GM12878 (cell line): Measurements from ENCODE around the gene GPR179. TPM values are rescaled to one million over a fixed set of nuclear protein-coding genes. Genes with fewer than 3 reads are reported as not detected.

Source experiments
- CHD2 ChIP-seq: IDR thresholded peaks from 2 replicates; pipeline ENCODE4 v1.6.1; 2011; ENCODE audit warnings: low read depth, low read length, improper control_type of control experiment, borderline replicate concordance
- CTCF ChIP-seq, 3 experiments: IDR thresholded peaks in 2 of 3; conservative IDR thresholded peaks in 1 of 3; 2 replicates each; pipeline ENCODE4 v1.5.1; 2011; ENCODE audit warnings: low read depth in 3 of 3, low read length in 3 of 3, mild to moderate bottlenecking in 3 of 3, control low read depth in 2 of 3, moderate library complexity in 2 of 3, inconsistent platforms in 1 of 3, mixed read lengths in 1 of 3; ENCODE audit not compliant: control insufficient read depth in 2 of 3, insufficient read depth in 1 of 3; ENCODE audit errors: extremely low read depth in 1 of 3
- DPF2 ChIP-seq: fragments of 450-650 bp; IDR thresholded peaks from 2 replicates; pipeline ENCODE4 v1.6.1; 2017; ENCODE audit warnings: mild to moderate bottlenecking
- MTA3 ChIP-seq: IDR thresholded peaks from 2 replicates; pipeline ENCODE4 v1.6.1; 2012; ENCODE audit warnings: low read length, inconsistent platforms, borderline replicate concordance
- NR2C1 ChIP-seq: fragments of 450-650 bp; IDR thresholded peaks from 2 replicates; pipeline ENCODE4 v1.6.1; 2017; ENCODE audit warnings: antibody characterized with exemption, mild to moderate bottlenecking, moderate library complexity
- PAX5 ChIP-seq: IDR thresholded peaks from 2 replicates; pipeline ENCODE4 v1.6.1; 2011; ENCODE audit warnings: low read depth, low read length, borderline replicate concordance
- PBX3 ChIP-seq: IDR thresholded peaks from 2 replicates; pipeline ENCODE4 v1.6.1; 2011; ENCODE audit warnings: mild to moderate bottlenecking, low read depth, low read length, moderate library complexity; ENCODE audit not compliant: insufficient replicate concordance
- POLR2AphosphoS2 ChIP-seq: IDR thresholded peaks from 2 replicates; pipeline ENCODE4 v1.6.1; 2011; ENCODE audit warnings: low read depth, mild to moderate bottlenecking, low read length, improper control_type of control experiment, moderate library complexity
- SMC3 ChIP-seq: IDR thresholded peaks from 2 replicates; pipeline ENCODE4 v1.6.1; 2011; ENCODE audit warnings: low read length, improper control_type of control experiment, borderline replicate concordance
- ZBTB33 ChIP-seq: fragments of 450-650 bp; IDR thresholded peaks from 2 replicates; pipeline ENCODE4 v1.6.1; 2017; ENCODE audit warnings: mild to moderate bottlenecking
- ZBTB40 ChIP-seq: fragments of 450-650 bp; IDR thresholded peaks from 2 replicates; pipeline ENCODE4 v1.6.1; 2016; ENCODE audit warnings: mild to moderate bottlenecking, moderate library complexity, borderline replicate concordance
- polyA plus RNA-seq, 11 experiments: library from polyadenylated mRNA; depleted of rRNA in 4 of 11; unstranded in 6 of 11; stranded (reverse) in 5 of 11; fragments of >200 nt; fragmentation: Nextera tagmentation in 4 of 11; fragmentation: Illumina TruSeq in 1 of 11; extraction: Ambion mirVana in 4 of 11; extraction: Trizol in 1 of 11; gene quantifications; 1 replicate in 1 of 11; 2 replicates in 10 of 11; pipeline versions ENCODE4 v1.2.1 to v1.2.3, GENCODE V29; 2011 to 2016; ENCODE audit warnings: inconsistent platforms in 2 of 11, missing spikeins in 2 of 11, low read depth in 1 of 11
- total RNA-seq, 4 experiments: library from RNA; depleted of rRNA in 3 of 4; stranded (reverse); fragments of >200 nt in 3 of 4; fragmentation: Illumina TruSeq in 1 of 4; extraction: Trizol in 1 of 4; gene quantifications; 2 replicates each; pipeline versions ENCODE4 v1.2.1 to v1.2.3, GENCODE V29; 2013 to 2021

The GPR179 gene
- total and polyA plus RNA-seq, 10 of the 15 experiments (the other 5 are each of a cell fraction or from before 2014, with no cell fraction given), result under 0.01 to 0.08 (median 0.01) TPM; not detected in 3

- TF ChIP-seq ZBTB40 (no peak), PBX3 (no peak), POLR2AphosphoS2 (no peak), CHD2 (no peak), DPF2 (no peak), PAX5 (no peak), MTA3 (no peak), ZBTB33 (no peak), NR2C1 (no peak), SMC3 (no peak), CTCF (IDR thresholded peaks at IDR 0.05 in 2 of 3, conservative IDR thresholded peaks at IDR 0.05 in 1 of 3; ENCODE audit: control insufficient read depth in 2 of 3, extremely low read depth in 1 of 3, insufficient read depth in 1 of 3, low read depth in 3 of 3, low read length in 3 of 3) (no peak)
Observed at GRCh38 chr17:38330941-38331411, 12.8 kb downstream of the GPR179 start (continued).
